ENCODE measurements around the gene DNAJC1.

DNAJC1 gene

DNA sequence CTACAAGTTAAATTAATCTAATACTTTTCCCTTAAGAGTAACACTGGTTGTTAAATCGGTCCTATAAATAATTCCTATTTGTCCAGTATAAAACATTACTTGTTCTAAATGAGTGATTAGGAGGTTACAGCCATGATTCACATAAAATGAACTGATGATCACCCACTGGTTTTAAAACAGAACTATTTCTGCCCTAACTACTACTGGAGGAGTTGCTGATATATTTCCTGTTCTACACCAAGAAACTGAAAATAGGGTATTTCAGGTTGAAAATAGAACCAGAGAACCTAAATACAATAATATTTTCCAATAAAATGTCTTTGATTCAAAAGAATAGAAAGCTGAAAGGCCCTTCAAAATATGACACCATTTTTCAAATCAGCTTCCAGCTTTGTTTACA is 30.9 kb downstream of the DNAJC1 start:
- Mint-ChIP-seq H3K4me1 (peaks cover 26% of the 10 kb centered on the region), H3K27me3 (ENCODE audit: low read depth, poor library complexity) (no peaks in the 10 kb centered on the region), H3K9me3 (no peaks in the 10 kb centered on the region), H3K27ac (no peak overlapping the region), H3K4me3 (no peak overlapping the region), H3K36me3 (ENCODE audit: low read depth) (no peaks in the 10 kb centered on the region)
- no peak for DNase-seq
- TF ChIP-seq, protein P1, sequence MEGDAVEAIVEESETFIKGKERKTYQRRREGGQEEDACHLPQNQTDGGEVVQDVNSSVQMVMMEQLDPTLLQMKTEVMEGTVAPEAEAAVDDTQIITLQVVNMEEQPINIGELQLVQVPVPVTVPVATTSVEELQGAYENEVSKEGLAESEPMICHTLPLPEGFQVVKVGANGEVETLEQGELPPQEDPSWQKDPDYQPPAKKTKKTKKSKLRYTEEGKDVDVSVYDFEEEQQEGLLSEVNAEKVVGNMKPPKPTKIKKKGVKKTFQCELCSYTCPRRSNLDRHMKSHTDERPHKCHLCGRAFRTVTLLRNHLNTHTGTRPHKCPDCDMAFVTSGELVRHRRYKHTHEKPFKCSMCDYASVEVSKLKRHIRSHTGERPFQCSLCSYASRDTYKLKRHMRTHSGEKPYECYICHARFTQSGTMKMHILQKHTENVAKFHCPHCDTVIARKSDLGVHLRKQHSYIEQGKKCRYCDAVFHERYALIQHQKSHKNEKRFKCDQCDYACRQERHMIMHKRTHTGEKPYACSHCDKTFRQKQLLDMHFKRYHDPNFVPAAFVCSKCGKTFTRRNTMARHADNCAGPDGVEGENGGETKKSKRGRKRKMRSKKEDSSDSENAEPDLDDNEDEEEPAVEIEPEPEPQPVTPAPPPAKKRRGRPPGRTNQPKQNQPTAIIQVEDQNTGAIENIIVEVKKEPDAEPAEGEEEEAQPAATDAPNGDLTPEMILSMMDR (IDR thresholded peaks at IDR 0.05), result no peak

DNA sequence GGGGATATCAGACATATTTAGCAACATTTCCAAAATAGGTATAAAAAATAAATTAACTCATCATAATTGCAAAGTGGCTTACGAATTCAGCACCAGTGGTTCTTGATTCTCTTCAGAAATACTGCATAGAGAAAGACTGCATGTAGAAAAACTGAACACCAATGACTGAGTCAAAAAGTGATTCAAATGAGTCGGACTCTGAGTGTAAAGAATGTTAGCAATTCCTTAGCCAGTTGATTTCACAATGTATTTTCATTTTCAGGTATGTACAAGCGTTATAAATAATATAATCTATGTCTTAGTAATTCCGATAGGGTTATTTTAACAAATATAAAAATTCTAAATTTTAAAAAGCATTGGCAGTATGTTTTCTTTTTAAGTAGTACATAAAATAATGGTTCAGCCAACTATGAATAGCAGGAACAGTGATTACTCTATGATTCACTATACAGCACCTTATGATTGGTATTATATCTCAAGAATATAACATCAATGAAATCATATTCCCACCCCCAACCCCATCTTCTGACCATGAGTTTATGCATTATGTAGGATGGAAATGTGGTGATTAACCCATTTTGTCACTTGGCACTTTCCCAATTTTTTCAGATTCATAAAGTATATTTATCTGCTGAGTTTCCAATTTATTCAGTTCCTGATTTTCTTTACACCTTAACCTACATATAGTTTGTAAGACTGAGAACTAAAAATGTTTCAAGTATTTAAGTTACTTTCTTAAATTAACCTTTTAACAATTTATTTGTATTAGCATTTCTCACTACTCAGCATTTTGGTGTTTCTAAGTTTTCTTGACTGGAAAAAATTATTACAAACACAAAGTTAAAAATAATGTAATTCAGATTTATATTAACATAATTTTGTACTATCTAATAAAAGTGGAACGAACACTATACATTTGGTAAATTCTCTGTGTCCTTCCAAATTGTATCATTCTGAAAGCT is 33.9 kb downstream of the DNAJC1 start:
- H3K4me1 Mint-ChIP-seq, result no peaks in the 10 kb centered on the region
- no peak overlapping the region for H3K4me3 Mint-ChIP-seq
- no peaks in the 10 kb centered on the region for H3K27me3 Mint-ChIP-seq (ENCODE audit: low read depth, poor library complexity)
- no peak for DNase-seq
- TF ChIP-seq, protein P1 (IDR thresholded peaks at IDR 0.05), result no peak
- peaks cover 20% of the 10 kb centered on the region for H3K36me3 Mint-ChIP-seq (ENCODE audit: low read depth)
- H3K9me3 Mint-ChIP-seq, result peaks cover 18% of the 10 kb centered on the region
- no peak overlapping the region for H3K27ac Mint-ChIP-seq

DNA sequence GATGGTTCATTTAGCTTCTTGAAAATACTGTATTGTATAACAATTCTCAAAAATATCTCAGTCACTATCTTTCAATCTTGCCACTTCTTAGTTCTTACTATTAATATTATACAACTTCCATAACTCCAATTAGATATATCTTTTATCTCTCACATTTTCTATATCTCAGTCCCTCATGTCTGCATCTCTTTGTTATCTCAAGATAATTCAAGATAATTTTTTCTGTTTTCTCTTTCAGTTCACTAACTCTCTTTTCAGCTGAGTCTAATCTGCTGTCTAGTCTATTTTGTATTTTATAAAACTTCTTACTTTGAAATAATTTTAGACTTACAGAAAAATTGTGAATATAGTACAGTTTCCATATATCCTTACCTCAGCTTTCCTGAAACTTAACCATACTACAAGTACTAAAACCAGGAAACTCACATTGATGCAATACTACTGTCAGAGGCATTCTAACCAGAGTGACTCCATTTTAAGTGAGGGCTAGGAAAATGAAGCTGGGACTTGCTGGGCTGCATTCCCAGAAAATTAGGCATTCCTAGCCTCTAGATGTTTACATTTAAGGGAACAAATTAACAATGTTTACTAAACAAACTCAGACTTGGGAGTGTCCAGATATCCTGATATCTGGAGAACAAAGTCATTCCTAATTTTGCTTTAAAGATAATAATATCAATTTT is 38.4 kb downstream of the DNAJC1 start:
- Mint-ChIP-seq H3K36me3 (ENCODE audit: low read depth) (peaks cover 21% of the 10 kb centered on the region), H3K27ac (no peak overlapping the region), H3K4me1 (no peaks in the 10 kb centered on the region), H3K27me3 (ENCODE audit: low read depth, poor library complexity) (peaks cover 3% of the 10 kb centered on the region), H3K4me3 (no peak overlapping the region), H3K9me3 (peaks cover 19% of the 10 kb centered on the region)
- no peak for DNase-seq
- TF ChIP-seq, protein P1 (IDR thresholded peaks at IDR 0.05), result no peak

DNA sequence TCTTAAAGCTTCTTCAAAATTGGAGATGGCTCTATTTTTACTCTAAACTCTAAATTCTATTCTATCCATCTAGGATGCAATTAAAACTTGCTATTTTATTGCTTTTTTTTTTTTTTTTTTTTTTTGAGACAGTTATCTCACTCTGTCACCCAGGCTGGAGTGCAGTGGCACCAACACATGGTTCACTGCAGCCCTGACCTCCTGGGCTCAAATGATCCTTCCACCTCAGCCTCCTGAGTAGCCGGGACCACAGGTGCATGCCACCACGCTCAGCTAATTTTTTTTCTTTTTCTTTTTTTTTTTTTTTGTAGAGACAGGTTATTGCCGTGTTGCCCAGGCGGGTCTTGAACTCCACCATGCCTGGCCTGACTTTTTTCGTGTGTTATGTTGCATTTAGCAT is 41.2 kb downstream of the DNAJC1 start:
- Mint-ChIP-seq H3K4me3 (no peak overlapping the region), H3K9me3 (peaks cover 18% of the 10 kb centered on the region), H3K27me3 (ENCODE audit: low read depth, poor library complexity) (peaks cover 3% of the 10 kb centered on the region), H3K36me3 (ENCODE audit: low read depth) (peaks cover 20% of the 10 kb centered on the region), H3K4me1 (no peaks in the 10 kb centered on the region), H3K27ac (no peak overlapping the region)
- no peak for DNase-seq
- TF ChIP-seq, protein P1 (IDR thresholded peaks at IDR 0.05), result no peak

DNA sequence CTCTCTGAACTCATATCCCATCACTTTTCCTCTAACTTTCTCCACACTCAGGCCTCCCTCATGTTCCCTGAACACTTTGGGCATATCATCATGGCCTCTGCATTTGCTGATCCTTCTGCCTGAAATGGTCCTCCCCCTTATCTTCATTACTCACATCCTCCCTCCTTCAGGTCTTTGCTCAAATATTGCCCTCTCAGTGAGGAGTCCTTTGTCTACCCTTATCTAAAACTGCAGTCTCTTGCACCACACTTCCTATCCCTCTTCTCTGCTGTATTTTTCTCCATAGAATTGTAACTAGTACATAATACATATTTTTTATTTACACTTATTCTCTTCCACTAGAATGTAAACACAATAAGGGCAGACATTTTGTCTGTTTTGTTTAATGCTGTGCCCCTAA is 41.7 kb downstream of the DNAJC1 start:
- H3K36me3 Mint-ChIP-seq (ENCODE audit: low read depth), result peaks cover 15% of the 10 kb centered on the region
- TF ChIP-seq, protein P1 (IDR thresholded peaks at IDR 0.05), result no peak
- no peak for DNase-seq

More for the DNA sequence above, 41.7 kb downstream of the DNAJC1 start:
- no peak overlapping the region for H3K4me3 Mint-ChIP-seq
- H3K27ac Mint-ChIP-seq, result peak overlapping the region; percentile 1
- H3K27me3 Mint-ChIP-seq (ENCODE audit: low read depth, poor library complexity), result peaks cover 3% of the 10 kb centered on the region
- no peaks in the 10 kb centered on the region for H3K4me1 Mint-ChIP-seq
- peaks cover 13% of the 10 kb centered on the region for H3K9me3 Mint-ChIP-seq
